ENCODE data around the gene RPS15A. TPM values are rescaled to one million over a fixed set of nuclear protein-coding genes. Genes with fewer than 3 reads are reported as not detected.

Gene RPS15A
- total RNA-seq = 1,000 to 10,000 TPM in 2 of 4 donors, 100 to 1,000 TPM in 2; 356 to 2,439 (median 1,496) TPM

- Histone ChIP-seq H3K27ac (replicated peaks in 1 of 4) (peak within 1 kb of the TSS; percentile 82 to 90 (median 86)), H3K4me1 (peaks cover 42 to 51% (median 49%) of the 10 kb centered on the region in 4 donors), H3K9me3 (no peaks in the 10 kb centered on the region), H3K36me3 (peaks cover 38 to 76% (median 60%) of the 10 kb centered on the region in 4 donors), H3K27me3 (no peaks in the 10 kb centered on the region), H3K4me3 (peak within 1 kb of the TSS; percentile 69 to 94 (median 83))
- peak; percentile 98 for DNase-seq (ENCODE audit: extremely low spot score)
- intact Hi-C loops (cut with DNase I) = loop anchor here (10.0 kb wide), 1 partner anchor 735 kb away; the partner anchor contains the start of genes CCP110 and GDE1
- WGBS = 5% methylated on average over 51 of the region's 60 CpGs
- TF ChIP-seq CTCF (IDR thresholded peaks at IDR 0.05) (peak in 1 of 3 experiments; percentile 17), POLR2AphosphoS5 (IDR thresholded peaks at IDR 0.05) (peak; percentile 96), POLR2A (IDR thresholded peaks at IDR 0.05; ENCODE audit: low read depth) (peak; percentile 80), EP300 (IDR thresholded peaks at IDR 0.05) (no peak)
These were observed at the start of gene RPS15A for GRCh38 chr16:18789850-18790706. Gene RPS15A, minus strand, starts transcription at chr16:18790334. Its CDS starts 1,221 bp downstream, at chr16:18789113.

- 78% methylated on average over 6 of the region's 6 CpGs for WGBS
- no peak for TF ChIP-seq EP300 (IDR thresholded peaks at IDR 0.05)
- no peak for TF ChIP-seq CTCF (IDR thresholded peaks at IDR 0.05)
- no peak for TF ChIP-seq POLR2AphosphoS5 (IDR thresholded peaks at IDR 0.05)
- no peak for TF ChIP-seq POLR2A (IDR thresholded peaks at IDR 0.05; ENCODE audit: low read depth)
- peaks cover 55 to 99% (median 86%) of the 10 kb centered on the region in 4 donors for H3K36me3 ChIP-seq
- H3K9me3 ChIP-seq = no peaks in the 10 kb centered on the region
- H3K4me3 ChIP-seq = no peak overlapping the region
- no peak overlapping the region for H3K27ac ChIP-seq (replicated peaks in 1 of 4)
- intact Hi-C loops (cut with DNase I) = no loop called here
- H3K4me1 ChIP-seq = no peaks in the 10 kb centered on the region
- no peaks in the 10 kb centered on the region for H3K27me3 ChIP-seq
- DNase-seq (ENCODE audit: extremely low spot score) = no peak
These were observed 49.4 kb upstream of the RPS15A start for GRCh38 chr16:18839555-18839954.

GRCh38 chr16:18836702-18837101, 46.6 kb upstream of the RPS15A start:
- intact Hi-C loops (cut with DNase I) = no loop called here
- TF ChIP-seq CTCF (IDR thresholded peaks at IDR 0.05) = no peak
- no peak for TF ChIP-seq POLR2A (IDR thresholded peaks at IDR 0.05; ENCODE audit: low read depth)
- TF ChIP-seq EP300 (IDR thresholded peaks at IDR 0.05) = no peak
- TF ChIP-seq POLR2AphosphoS5 (IDR thresholded peaks at IDR 0.05) = no peak
- Histone ChIP-seq H3K4me1 (no peaks in the 10 kb centered on the region), H3K27me3 (no peaks in the 10 kb centered on the region), H3K27ac (replicated peaks in 1 of 4) (no peak overlapping the region), H3K36me3 (peaks cover 71 to 100% (median 90%) of the 10 kb centered on the region in 4 donors), H3K4me3 (no peak overlapping the region), H3K9me3 (no peaks in the 10 kb centered on the region)
- no peak for DNase-seq (ENCODE audit: extremely low spot score)

- no peaks in the 10 kb centered on the region for H3K9me3 ChIP-seq
- no peaks in the 10 kb centered on the region for H3K4me1 ChIP-seq
- no peak overlapping the region for H3K27ac ChIP-seq (replicated peaks in 1 of 4)
- H3K36me3 ChIP-seq = peaks cover 71 to 100% (median 93%) of the 10 kb centered on the region in 4 donors
- no peak overlapping the region for H3K4me3 ChIP-seq
- TF ChIP-seq EP300 (IDR thresholded peaks at IDR 0.05) = no peak
- intact Hi-C loops (cut with DNase I) = no loop called here
- 71% methylated on average over 4 of the region's 4 CpGs for WGBS
- H3K27me3 ChIP-seq = no peaks in the 10 kb centered on the region
- DNase-seq (ENCODE audit: extremely low spot score) = no peak
These were observed 44.7 kb upstream of the RPS15A start for GRCh38 chr16:18834864-18835263.

GRCh38 chr16:18833707-18834505, 43.8 kb upstream of the RPS15A start:
- Histone ChIP-seq H3K36me3 (peaks cover 80 to 100% (median 94%) of the 10 kb centered on the region in 4 donors), H3K4me1 (no peaks in the 10 kb centered on the region), H3K9me3 (no peaks in the 10 kb centered on the region), H3K4me3 (no peak overlapping the region), H3K27ac (replicated peaks in 1 of 4) (no peak overlapping the region), H3K27me3 (no peaks in the 10 kb centered on the region)
- intact Hi-C loops (cut with DNase I) = no loop called here
- 89% methylated on average over 9 of the region's 9 CpGs for WGBS
- no peak for DNase-seq (ENCODE audit: extremely low spot score)
- TF ChIP-seq CTCF (IDR thresholded peaks at IDR 0.05) = no peak
- no peak for TF ChIP-seq POLR2A (IDR thresholded peaks at IDR 0.05; ENCODE audit: low read depth)
- no peak for TF ChIP-seq POLR2AphosphoS5 (IDR thresholded peaks at IDR 0.05)
- TF ChIP-seq EP300 (IDR thresholded peaks at IDR 0.05) = no peak

All from esophagus muscularis mucosa (tissue), 4 donors.